Fibroblast of mammary gland (primary cell): ENCODE measurements around the gene TRIM24.

Source experiments
- DNase-seq: peaks from one replicate; pipeline ENCODE4 v3.0.0-alpha.2; 2010; ENCODE audit warnings: low read depth
- H3K4me3 ChIP-seq: 2 replicates; pipeline ENCODE4 v1.5.1; 2011; ENCODE audit warnings: low read depth, mild to moderate bottlenecking, low read length, moderate library complexity; ENCODE audit not compliant: control insufficient read depth
- TF ChIP-seq, protein P1 (sequence below): conservative IDR thresholded peaks from 2 replicates; pipeline ENCODE4 v1.5.1; 2011; ENCODE audit warnings: low read depth, low read length, inconsistent platforms; ENCODE audit not compliant: control insufficient read depth, insufficient read depth

TRIM24 gene

DNA sequence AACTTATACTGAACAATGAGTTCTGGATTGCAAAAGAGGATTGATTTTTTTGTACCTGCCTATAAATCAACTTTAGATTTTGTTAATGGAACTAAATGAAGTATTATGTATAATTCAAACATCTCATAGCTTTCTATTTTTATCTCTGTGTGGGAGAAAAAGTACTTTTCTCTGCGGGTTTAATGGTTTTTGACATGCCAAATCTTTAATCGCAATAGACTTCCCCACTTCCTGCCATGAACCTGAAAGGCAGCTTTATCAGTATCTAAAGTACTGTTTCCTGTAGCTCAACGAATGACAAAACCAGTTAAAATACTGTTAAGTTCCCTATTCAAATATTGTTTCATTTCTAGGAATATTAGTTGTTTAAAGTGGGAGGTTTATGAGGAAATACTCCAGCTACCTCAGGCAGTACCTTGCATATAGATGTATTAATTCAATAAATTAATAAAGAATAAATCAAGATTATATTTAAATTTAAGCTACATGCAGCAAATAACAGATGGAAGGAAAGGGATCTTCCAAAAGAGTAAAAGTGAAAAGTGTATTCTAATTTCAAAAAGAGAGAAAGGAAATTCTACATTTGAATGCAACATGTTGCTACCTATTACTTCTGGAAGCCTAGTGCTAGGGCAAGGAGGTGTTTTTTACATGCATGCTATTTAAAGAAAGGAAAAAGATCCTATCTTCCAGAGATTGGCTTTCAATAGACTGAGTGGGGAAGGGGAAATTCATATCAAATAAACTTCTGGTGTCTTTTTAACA is 165.2 kb downstream of the TRIM24 start:
- TF ChIP-seq, protein P1, sequence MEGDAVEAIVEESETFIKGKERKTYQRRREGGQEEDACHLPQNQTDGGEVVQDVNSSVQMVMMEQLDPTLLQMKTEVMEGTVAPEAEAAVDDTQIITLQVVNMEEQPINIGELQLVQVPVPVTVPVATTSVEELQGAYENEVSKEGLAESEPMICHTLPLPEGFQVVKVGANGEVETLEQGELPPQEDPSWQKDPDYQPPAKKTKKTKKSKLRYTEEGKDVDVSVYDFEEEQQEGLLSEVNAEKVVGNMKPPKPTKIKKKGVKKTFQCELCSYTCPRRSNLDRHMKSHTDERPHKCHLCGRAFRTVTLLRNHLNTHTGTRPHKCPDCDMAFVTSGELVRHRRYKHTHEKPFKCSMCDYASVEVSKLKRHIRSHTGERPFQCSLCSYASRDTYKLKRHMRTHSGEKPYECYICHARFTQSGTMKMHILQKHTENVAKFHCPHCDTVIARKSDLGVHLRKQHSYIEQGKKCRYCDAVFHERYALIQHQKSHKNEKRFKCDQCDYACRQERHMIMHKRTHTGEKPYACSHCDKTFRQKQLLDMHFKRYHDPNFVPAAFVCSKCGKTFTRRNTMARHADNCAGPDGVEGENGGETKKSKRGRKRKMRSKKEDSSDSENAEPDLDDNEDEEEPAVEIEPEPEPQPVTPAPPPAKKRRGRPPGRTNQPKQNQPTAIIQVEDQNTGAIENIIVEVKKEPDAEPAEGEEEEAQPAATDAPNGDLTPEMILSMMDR: no peak
- H3K4me3 ChIP-seq: no peak overlapping the region
- DNase-seq: no peak

DNA sequence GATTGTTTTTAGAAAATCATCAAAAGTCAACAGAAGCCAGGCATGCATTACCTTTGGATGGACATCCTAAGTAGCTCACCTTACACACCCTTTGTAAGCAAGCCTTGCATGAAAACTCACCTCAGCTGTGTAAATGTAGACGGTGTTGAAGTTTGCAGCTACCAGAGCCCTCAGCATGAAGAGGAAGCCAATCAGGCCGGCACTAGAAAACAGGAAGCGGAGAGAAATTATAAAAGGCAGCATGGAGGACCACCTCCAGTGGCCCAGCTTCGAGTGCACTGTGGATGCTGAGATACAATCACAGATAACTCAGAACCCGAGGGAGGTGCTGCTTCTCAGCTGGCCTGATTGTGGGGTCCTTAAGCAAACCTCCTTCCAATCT is 165.8 kb downstream of the TRIM24 start:
- TF ChIP-seq, protein P1: no peak
- no peak for DNase-seq
- H3K4me3 ChIP-seq: no peak overlapping the region

DNA sequence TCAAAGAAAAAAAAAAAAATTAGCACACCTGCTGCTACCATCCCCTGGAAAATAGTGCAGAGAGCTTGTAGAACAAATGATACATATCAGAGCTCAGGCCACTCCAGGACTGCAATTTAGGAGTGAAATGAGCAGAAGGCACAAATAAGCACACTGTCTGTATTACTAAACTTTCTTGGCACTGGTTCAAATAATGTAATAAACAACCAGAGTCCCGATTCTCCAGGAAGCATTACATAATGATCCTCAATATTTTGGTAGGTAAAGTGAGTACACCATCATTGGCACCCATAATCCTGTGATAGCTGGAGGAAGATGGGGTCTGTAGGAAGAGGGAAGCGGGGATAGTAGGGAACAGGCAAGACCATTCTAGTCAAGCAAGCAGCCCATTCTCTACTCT is 166.8 kb downstream of the TRIM24 start:
- no peak overlapping the region for H3K4me3 ChIP-seq
- DNase-seq: no peak
- TF ChIP-seq, protein P1: no peak

DNA sequence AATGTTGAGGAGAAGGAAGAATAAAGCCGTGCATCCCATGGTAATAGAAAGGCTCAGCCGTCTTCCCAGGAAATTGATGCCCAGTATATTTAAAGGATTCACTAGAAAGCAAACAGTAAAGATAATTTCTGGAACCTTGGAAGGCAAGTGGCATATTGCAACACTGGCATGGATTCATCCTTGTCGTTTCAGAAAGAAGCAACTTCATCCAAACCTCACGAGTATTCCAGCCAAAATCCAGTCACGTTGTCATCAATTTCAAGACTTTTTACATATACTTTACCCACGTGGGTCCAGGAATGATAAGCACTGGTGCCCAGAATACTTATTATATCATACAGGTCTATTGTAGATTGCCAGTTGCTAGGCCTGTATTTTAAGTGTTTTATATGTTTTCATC is 167.3 kb downstream of the TRIM24 start:
- H3K4me3 ChIP-seq: no peak overlapping the region
- no peak for DNase-seq
- TF ChIP-seq, protein P1: no peak

DNA sequence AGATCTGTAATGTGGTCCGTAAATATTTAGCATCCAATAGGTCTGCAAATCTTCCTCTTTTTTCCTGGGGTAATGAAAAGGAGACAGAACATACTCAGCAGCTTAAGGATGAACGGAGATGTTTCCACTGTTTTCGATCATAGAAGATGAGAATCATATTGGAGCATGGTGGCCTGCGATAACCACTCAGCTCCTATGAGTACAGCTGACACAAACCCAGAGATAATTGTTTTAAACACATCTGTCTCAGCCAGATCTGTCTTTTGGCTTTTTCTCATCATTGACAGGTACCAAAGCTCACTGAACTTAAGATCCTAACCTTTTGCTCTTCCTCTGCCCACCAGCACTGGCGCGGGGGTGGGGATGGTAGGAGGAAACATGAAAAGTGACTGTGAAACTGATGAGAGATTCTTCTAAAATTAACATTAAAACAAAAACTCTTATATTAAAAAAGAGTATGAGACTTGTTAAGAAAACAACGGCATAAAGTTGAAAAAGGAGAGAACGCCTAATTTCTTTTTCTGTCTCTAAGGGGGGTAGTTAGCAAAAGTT is 170.1 kb downstream of the TRIM24 start:
- DNase-seq: no peak
- TF ChIP-seq, protein P1: no peak

DNA sequence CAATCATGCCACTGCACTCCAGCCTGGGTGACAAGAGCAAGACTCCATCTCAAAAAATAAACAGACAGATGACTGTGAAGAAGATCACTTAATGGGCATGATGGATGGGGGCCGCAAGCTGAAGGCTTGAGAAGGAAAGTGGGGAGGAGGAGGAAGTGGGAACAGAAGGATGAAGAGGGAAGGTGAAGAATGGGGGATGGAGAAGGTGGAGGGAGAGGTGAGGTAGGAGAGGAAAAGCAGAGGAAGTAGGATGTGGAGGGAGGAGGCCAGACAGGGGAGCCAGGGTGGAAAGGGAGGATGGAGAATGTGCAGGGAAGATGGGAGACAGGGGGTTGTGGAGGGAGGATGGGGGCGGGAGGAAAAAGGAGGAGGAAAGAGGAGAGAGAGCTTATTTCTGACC is 172.3 kb downstream of the TRIM24 start:
- no peak for DNase-seq
- H3K4me3 ChIP-seq: no peak overlapping the region
- TF ChIP-seq, protein P1: no peak

More for the DNA sequence above, 170.1 kb downstream of the TRIM24 start:
- H3K4me3 ChIP-seq: no peak overlapping the region
